A673 (cell line): Measurements from ENCODE around the gene PCDHB6.

ENCODE experiments used
- EZH2 ChIP-seq: fragments of 200-600 bp; sonication (generic); IDR thresholded peaks from 2 replicates; pipeline ENCODE4 v1.6.1; 2017; ENCODE audit warnings: borderline replicate concordance, low read depth, mild to moderate bottlenecking, mixed read lengths, antibody characterized with exemption, low read length; ENCODE audit not compliant: poor library complexity, severe bottlenecking
- TF ChIP-seq, protein P1 (sequence below): fragments of 300-800, 200-600 bp; sonication (generic); conservative IDR thresholded peaks from 2 replicates; pipeline ENCODE4 v1.5.1; 2017; ENCODE audit warnings: low read depth, mild to moderate bottlenecking, antibody characterized with exemption, low read length, moderate library complexity, mixed read lengths

DNA sequence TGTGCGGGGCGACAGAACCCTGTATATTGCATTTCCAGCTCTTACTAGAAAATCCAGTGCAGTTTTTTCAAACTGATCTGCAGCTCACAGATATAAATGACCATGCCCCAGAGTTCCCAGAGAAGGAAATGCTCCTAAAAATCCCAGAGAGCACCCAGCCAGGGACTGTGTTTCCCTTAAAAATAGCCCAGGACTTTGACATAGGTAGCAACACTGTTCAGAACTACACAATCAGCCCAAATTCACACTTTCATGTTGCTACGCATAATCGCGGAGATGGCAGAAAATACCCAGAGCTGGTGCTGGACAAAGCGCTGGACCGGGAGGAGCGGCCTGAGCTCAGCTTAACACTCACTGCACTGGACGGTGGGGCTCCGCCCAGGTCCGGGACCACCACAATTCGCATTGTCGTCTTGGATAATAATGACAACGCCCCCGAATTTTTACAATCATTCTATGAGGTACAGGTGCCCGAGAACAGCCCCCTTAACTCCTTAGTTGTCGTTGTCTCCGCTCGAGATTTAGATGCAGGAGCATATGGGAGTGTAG is 14.1 kb upstream of the PCDHB6 start:
- TF ChIP-seq, protein P1, sequence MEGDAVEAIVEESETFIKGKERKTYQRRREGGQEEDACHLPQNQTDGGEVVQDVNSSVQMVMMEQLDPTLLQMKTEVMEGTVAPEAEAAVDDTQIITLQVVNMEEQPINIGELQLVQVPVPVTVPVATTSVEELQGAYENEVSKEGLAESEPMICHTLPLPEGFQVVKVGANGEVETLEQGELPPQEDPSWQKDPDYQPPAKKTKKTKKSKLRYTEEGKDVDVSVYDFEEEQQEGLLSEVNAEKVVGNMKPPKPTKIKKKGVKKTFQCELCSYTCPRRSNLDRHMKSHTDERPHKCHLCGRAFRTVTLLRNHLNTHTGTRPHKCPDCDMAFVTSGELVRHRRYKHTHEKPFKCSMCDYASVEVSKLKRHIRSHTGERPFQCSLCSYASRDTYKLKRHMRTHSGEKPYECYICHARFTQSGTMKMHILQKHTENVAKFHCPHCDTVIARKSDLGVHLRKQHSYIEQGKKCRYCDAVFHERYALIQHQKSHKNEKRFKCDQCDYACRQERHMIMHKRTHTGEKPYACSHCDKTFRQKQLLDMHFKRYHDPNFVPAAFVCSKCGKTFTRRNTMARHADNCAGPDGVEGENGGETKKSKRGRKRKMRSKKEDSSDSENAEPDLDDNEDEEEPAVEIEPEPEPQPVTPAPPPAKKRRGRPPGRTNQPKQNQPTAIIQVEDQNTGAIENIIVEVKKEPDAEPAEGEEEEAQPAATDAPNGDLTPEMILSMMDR: no peak
- TF ChIP-seq EZH2: no peak
